ENCODE data around the gene RNF39. TPM values are rescaled to one million over a fixed set of nuclear protein-coding genes. Genes with fewer than 3 reads are reported as not detected.

The RNF39 gene
- polyA plus RNA-seq, 3 donors: 0.04 TPM; not detected in 2

- no CpG with 5 or more reads among the region's 3 CpGs for WGBS (ENCODE audit: insufficient coverage)
- H3K27ac Mint-ChIP-seq: peak overlapping the region in 1 of 7 donors; percentile 47
These were observed 28.3 kb upstream of the RNF39 start for GRCh38 chr6:30103872-30104179.

DNA sequence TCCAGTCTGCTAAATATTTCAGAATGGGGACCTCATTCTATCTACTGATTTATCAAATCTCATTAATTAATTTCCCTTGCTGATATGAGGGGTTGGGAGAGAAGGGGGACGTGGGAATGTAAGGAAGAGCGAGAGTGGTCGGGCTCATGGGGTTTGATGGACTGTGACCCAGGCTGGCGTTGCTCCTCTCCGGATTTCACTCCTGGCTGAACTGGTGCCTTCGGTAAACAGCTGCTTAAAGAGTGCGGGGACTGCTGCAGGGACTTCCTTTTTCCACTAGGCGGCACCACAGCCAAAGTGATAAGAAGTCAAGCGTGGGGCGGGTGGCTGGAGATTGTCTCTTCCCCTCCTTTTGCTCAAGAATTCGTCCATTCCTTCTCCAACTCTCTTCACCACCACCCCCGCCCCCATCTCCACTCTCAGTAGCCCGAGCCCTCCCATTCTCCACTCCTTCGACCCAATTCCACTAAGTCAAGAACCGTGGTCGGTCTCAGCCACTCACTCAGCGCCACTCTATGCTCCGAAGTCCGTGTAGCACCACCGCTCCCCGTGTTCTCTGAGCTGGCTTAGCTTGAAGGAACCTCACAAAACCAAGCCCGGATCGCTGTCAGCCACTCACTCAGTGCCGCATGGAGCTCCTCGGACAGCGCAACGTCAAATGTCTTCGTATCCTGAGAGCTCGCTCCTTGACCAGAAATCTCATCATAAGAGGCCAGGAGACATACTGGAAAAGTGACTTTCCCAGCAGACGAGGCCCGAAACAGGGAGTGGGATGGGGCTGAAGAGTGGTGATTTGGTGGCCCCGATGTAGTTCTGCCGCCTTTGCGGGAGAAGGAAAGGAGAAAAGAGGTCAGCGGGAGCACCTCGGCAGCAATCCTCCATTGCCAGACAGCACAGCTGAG lies 27.7 kb upstream of the RNF39 start:
- Histone ChIP-seq H3K36me3 (replicated peaks in 1 of 2; ENCODE audit: control insufficient read depth in 1 of 2, insufficient read depth in 2 of 2, low read length in 2 of 2) (no peaks in the 10 kb centered on the region), H3K4me2 (replicated peaks; ENCODE audit: extremely low read depth, low read length, poor library complexity, severe bottlenecking) (peak overlapping the region; percentile 83), H3K4me1 (ENCODE audit: control insufficient read depth in 1 of 2, insufficient read depth in 2 of 2, low read length in 2 of 2) (peaks cover 34 to 38% of the 10 kb centered on the region in 2 donors), H3K79me2 (ENCODE audit: insufficient read depth, low read length) (no peaks in the 10 kb centered on the region), H4K20me1 (ENCODE audit: insufficient read depth, low read length) (no peaks in the 10 kb centered on the region), H3K27me3 (ENCODE audit: control insufficient read depth in 2 of 2, insufficient read depth in 2 of 2, low read length in 2 of 2) (peaks cover 48 to 68% of the 10 kb centered on the region in 2 donors), H3K27ac (ENCODE audit: low read depth in 1 of 2, low read length in 2 of 2) (no peak overlapping the region), H3K4me3 (replicated peaks in 1 of 3; ENCODE audit: low read depth in 2 of 3, low read length in 3 of 3) (peak overlapping the region; percentile 2 to 77 (median 12)), H2AFZ (ENCODE audit: insufficient read depth, low read depth, low read length, poor library complexity, severe bottlenecking) (peak overlapping the region; percentile 93), H3K9me3 (replicated peaks in 1 of 2; ENCODE audit: control insufficient read depth in 1 of 2, insufficient read depth in 1 of 2, low read length in 2 of 2) (peaks cover 0 to 7% of the 10 kb centered on the region in 2 donors), H3K9ac (ENCODE audit: insufficient read depth, low read length, poor library complexity, severe bottlenecking) (no peak overlapping the region)
- peak overlapping the region; percentile 81 to 97 for H3K4me3 Mint-ChIP-seq
- peaks cover 59 to 77% (median 64%) of the 10 kb centered on the region in 3 donors for H3K27me3 Mint-ChIP-seq (ENCODE audit: low read depth in 3 of 3)
- TF ChIP-seq, protein P1, sequence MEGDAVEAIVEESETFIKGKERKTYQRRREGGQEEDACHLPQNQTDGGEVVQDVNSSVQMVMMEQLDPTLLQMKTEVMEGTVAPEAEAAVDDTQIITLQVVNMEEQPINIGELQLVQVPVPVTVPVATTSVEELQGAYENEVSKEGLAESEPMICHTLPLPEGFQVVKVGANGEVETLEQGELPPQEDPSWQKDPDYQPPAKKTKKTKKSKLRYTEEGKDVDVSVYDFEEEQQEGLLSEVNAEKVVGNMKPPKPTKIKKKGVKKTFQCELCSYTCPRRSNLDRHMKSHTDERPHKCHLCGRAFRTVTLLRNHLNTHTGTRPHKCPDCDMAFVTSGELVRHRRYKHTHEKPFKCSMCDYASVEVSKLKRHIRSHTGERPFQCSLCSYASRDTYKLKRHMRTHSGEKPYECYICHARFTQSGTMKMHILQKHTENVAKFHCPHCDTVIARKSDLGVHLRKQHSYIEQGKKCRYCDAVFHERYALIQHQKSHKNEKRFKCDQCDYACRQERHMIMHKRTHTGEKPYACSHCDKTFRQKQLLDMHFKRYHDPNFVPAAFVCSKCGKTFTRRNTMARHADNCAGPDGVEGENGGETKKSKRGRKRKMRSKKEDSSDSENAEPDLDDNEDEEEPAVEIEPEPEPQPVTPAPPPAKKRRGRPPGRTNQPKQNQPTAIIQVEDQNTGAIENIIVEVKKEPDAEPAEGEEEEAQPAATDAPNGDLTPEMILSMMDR (IDR thresholded peaks at IDR 0.05): peak; percentile 86
- peak; percentile 66 to 81 (median 79) for DNase-seq
- H3K9me3 Mint-ChIP-seq: peaks cover 0 to 28% (median 12%) of the 10 kb centered on the region in 7 donors
- intact Hi-C loops (cut with micrococcal nuclease): loop anchor here (2.0 to 5.0 kb wide), 4 partner anchors 26 to 294 kb away; partner anchors contain the start of gene PPP1R11 (in 1 of the 2)
- H3K36me3 Mint-ChIP-seq: peaks cover 12 to 14% of the 10 kb centered on the region in 2 donors
- peak overlapping the region in 5 of 7 donors; percentile 49 to 78 (median 61) for H3K27ac Mint-ChIP-seq
- peaks cover 43% of the 10 kb centered on the region for H3K4me1 Mint-ChIP-seq
- 3% methylated on average over 30 of the region's 36 CpGs for WGBS (ENCODE audit: insufficient coverage)

More at GRCh38 chr6:30103872-30104179, 28.3 kb upstream of the RNF39 start:
- Mint-ChIP-seq H3K36me3 (peaks cover 12 to 14% of the 10 kb centered on the region in 2 donors), H3K9me3 (peaks cover 0 to 28% (median 15%) of the 10 kb centered on the region in 7 donors), H3K4me3 (peak overlapping the region; percentile 81 to 97), H3K4me1 (peaks cover 48% of the 10 kb centered on the region), H3K27me3 (ENCODE audit: low read depth in 3 of 3) (peaks cover 56 to 76% (median 63%) of the 10 kb centered on the region in 3 donors)
- Histone ChIP-seq H3K4me2 (replicated peaks; ENCODE audit: extremely low read depth, low read length, poor library complexity, severe bottlenecking) (peak overlapping the region; percentile 83), H3K4me1 (ENCODE audit: control insufficient read depth in 1 of 2, insufficient read depth in 2 of 2, low read length in 2 of 2) (peaks cover 34 to 38% of the 10 kb centered on the region in 2 donors), H3K27me3 (ENCODE audit: control insufficient read depth in 2 of 2, insufficient read depth in 2 of 2, low read length in 2 of 2) (peaks cover 43 to 63% of the 10 kb centered on the region in 2 donors), H3K79me2 (ENCODE audit: insufficient read depth, low read length) (no peaks in the 10 kb centered on the region), H3K9me3 (replicated peaks in 1 of 2; ENCODE audit: control insufficient read depth in 1 of 2, insufficient read depth in 1 of 2, low read length in 2 of 2) (peaks cover 0 to 7% of the 10 kb centered on the region in 2 donors), H4K20me1 (ENCODE audit: insufficient read depth, low read length) (no peaks in the 10 kb centered on the region), H3K4me3 (replicated peaks in 1 of 3; ENCODE audit: low read depth in 2 of 3, low read length in 3 of 3) (peak overlapping the region in 1 of 3 experiments; percentile 77), H3K36me3 (replicated peaks in 1 of 2; ENCODE audit: control insufficient read depth in 1 of 2, insufficient read depth in 2 of 2, low read length in 2 of 2) (no peaks in the 10 kb centered on the region), H3K9ac (ENCODE audit: insufficient read depth, low read length, poor library complexity, severe bottlenecking) (no peak overlapping the region), H2AFZ (ENCODE audit: insufficient read depth, low read depth, low read length, poor library complexity, severe bottlenecking) (peak overlapping the region; percentile 93), H3K27ac (ENCODE audit: low read depth in 1 of 2, low read length in 2 of 2) (no peak overlapping the region)
- no peak for DNase-seq
- TF ChIP-seq, protein P1 (IDR thresholded peaks at IDR 0.05): no peak
- intact Hi-C loops (cut with micrococcal nuclease): loop anchor here (2.0 to 5.0 kb wide), 4 partner anchors 25 to 293 kb away; partner anchors contain the start of gene PPP1R11 (in 1 of the 2)
